MM.1S (cell line): Measurements from ENCODE around the gene AZIN2.

ENCODE experiments used
- DNase-seq: peaks from one replicate; pipeline ENCODE4 v3.0.0-alpha.2; 2015
- H2AFZ ChIP-seq: fragments of 300-600 bp; sonication (generic); 2 replicates; pipeline ENCODE4 v1.6.0; 2016; ENCODE audit warnings: antibody characterized with exemption, low read length
- H3F3A ChIP-seq: fragments of 300-600 bp; sonication (generic); 2 replicates; pipeline ENCODE4 v1.6.1; 2016; ENCODE audit warnings: mild to moderate bottlenecking, antibody characterized with exemption, low read length, moderate library complexity, mixed read lengths; ENCODE audit not compliant: insufficient read depth
- H3K27ac ChIP-seq: fragments of 300-600 bp; sonication (generic); 2 replicates; pipeline ENCODE4 v1.5.1; 2016; ENCODE audit warnings: mild to moderate bottlenecking, low read length
- H3K27me3 ChIP-seq: fragments of 300-600 bp; sonication (generic); replicated peaks from 2 replicates; pipeline ENCODE4 v1.6.0; 2016; ENCODE audit warnings: low read length; ENCODE audit not compliant: insufficient read depth
- H3K36me3 ChIP-seq: fragments of 300-600 bp; sonication (generic); replicated peaks from 2 replicates; pipeline ENCODE4 v1.6.1; 2016; ENCODE audit warnings: mild to moderate bottlenecking, low read length, mixed read lengths; ENCODE audit not compliant: insufficient read depth
- H3K4me1 ChIP-seq: fragments of 300-600 bp; sonication (generic); 2 replicates; pipeline ENCODE4 v1.6.1; 2016; ENCODE audit warnings: low read length, mixed read lengths
- H3K4me2 ChIP-seq: fragments of 300-600 bp; sonication (generic); 2 replicates; pipeline ENCODE4 v1.6.0; 2016; ENCODE audit warnings: low read depth, low read length
- H3K4me3 ChIP-seq: fragments of 300-600 bp; sonication (generic); 2 replicates; pipeline ENCODE4 v1.5.1; 2016; ENCODE audit warnings: low read length, mixed read lengths
- H3K79me2 ChIP-seq: fragments of 300-600 bp; sonication (generic); 2 replicates; pipeline ENCODE4 v1.6.1; 2016; ENCODE audit warnings: mixed run types, low read length, mixed read lengths
- H3K9ac ChIP-seq: fragments of 300-600 bp; sonication (generic); 2 replicates; pipeline ENCODE4 v1.6.1; 2016; ENCODE audit warnings: low read length, mixed read lengths
- H3K9me2 ChIP-seq: fragments of 300-600 bp; sonication (generic); replicated peaks from 2 replicates; pipeline ENCODE4 v1.6.1; 2016; ENCODE audit warnings: mild to moderate bottlenecking, low read length, mixed read lengths; ENCODE audit not compliant: insufficient read depth
- H3K9me3 ChIP-seq: fragments of 300-600 bp; sonication (generic); replicated peaks from 2 replicates; pipeline ENCODE4 v1.6.1; 2016; ENCODE audit warnings: mild to moderate bottlenecking, low read length, mixed read lengths; ENCODE audit not compliant: insufficient read depth
- H4K20me1 ChIP-seq: fragments of 300-600 bp; sonication (generic); 2 replicates; pipeline ENCODE4 v1.6.1; 2016; ENCODE audit warnings: mild to moderate bottlenecking, low read length, moderate library complexity, mixed read lengths; ENCODE audit not compliant: insufficient read depth
- CTCF ChIP-seq: fragments of 300-600 bp; sonication (generic); IDR thresholded peaks from 2 replicates; pipeline ENCODE4 v1.5.1; 2016; ENCODE audit warnings: antibody characterized with exemption, low read length, mixed read lengths
- EZH2 ChIP-seq: fragments of 300-600 bp; sonication (generic); optimal IDR thresholded peaks from 2 replicates; pipeline ENCODE3; 2017; ENCODE audit warnings: low read depth, mild to moderate bottlenecking, antibody characterized with exemption, low read length, mixed read lengths
- EZH2phosphoT487 ChIP-seq: fragments of 300-600 bp; sonication (generic); IDR thresholded peaks from 2 replicates; pipeline ENCODE4 v1.6.1; 2018; ENCODE audit warnings: antibody characterized with exemption, low read length

The AZIN2 gene

GRCh38 chr1:33141781-33142180 lies 60.8 kb downstream of the AZIN2 start:
- Histone ChIP-seq H2AFZ (no peak overlapping the region), H3K9me3 (no peaks in the 10 kb centered on the region), H3K4me1 (no peaks in the 10 kb centered on the region), H3K27ac (no peak overlapping the region), H3K36me3 (no peaks in the 10 kb centered on the region), H3K27me3 (no peaks in the 10 kb centered on the region), H3K4me3 (no peak overlapping the region), H3K9ac (no peak overlapping the region), H3K4me2 (no peak overlapping the region), H3F3A (no peaks in the 10 kb centered on the region), H3K79me2 (no peaks in the 10 kb centered on the region), H3K9me2 (no peaks in the 10 kb centered on the region), H4K20me1 (no peaks in the 10 kb centered on the region)
- no peak for TF ChIP-seq CTCF
- TF ChIP-seq EZH2phosphoT487: no peak
- no peak for TF ChIP-seq EZH2
- no peak for DNase-seq

- Histone ChIP-seq H3K9me2 (no peaks in the 10 kb centered on the region), H3K9ac (no peak overlapping the region), H3K79me2 (no peaks in the 10 kb centered on the region), H3K9me3 (no peaks in the 10 kb centered on the region), H3K27ac (no peak overlapping the region), H3K27me3 (no peaks in the 10 kb centered on the region), H3K4me1 (no peaks in the 10 kb centered on the region), H2AFZ (no peak overlapping the region), H3F3A (no peaks in the 10 kb centered on the region), H3K4me3 (no peak overlapping the region), H4K20me1 (no peaks in the 10 kb centered on the region), H3K4me2 (no peak overlapping the region), H3K36me3 (no peaks in the 10 kb centered on the region)
- no peak for DNase-seq
- TF ChIP-seq EZH2 (no peak), EZH2phosphoT487 (no peak), CTCF (no peak)
These were observed 61.6 kb downstream of the AZIN2 start for GRCh38 chr1:33142483-33143064.

- Histone ChIP-seq H3K27me3 (no peaks in the 10 kb centered on the region), H3K4me1 (no peaks in the 10 kb centered on the region), H3F3A (no peaks in the 10 kb centered on the region), H3K27ac (no peak overlapping the region), H3K4me3 (no peak overlapping the region), H3K79me2 (no peaks in the 10 kb centered on the region), H3K9me2 (no peaks in the 10 kb centered on the region), H4K20me1 (no peaks in the 10 kb centered on the region), H3K36me3 (no peaks in the 10 kb centered on the region), H3K9ac (no peak overlapping the region), H3K4me2 (no peak overlapping the region), H3K9me3 (no peaks in the 10 kb centered on the region), H2AFZ (no peak overlapping the region)
- no peak for TF ChIP-seq EZH2phosphoT487
- no peak for TF ChIP-seq EZH2
- no peak for TF ChIP-seq CTCF
- DNase-seq: no peak
These were observed 62.2 kb downstream of the AZIN2 start for GRCh38 chr1:33143176-33143575.
